Fibroblast of lung (primary cell): Measurements from ENCODE around the gene EPHA5. TPM values are rescaled to one million over a fixed set of nuclear protein-coding genes. Genes with fewer than 3 reads are reported as not detected.

ENCODE experiments used
- DNase-seq, 2 donors: peaks; one replicate each; pipeline versions ENCODE4 v3.0.0 to v3.0.0-alpha.2; 2010; ENCODE audit warnings: low read depth in 2 of 2
- H2AFZ ChIP-seq: 2 replicates; pipeline ENCODE4 v1.5.1; 2012; ENCODE audit warnings: low read length, control low read depth, inconsistent platforms
- H3K27ac ChIP-seq: 2 replicates; pipeline ENCODE4 v1.5.1; 2011; ENCODE audit warnings: low read length, control low read depth; ENCODE audit not compliant: insufficient read depth
- H3K27me3 ChIP-seq: 2 replicates; pipeline ENCODE4 v1.5.1; 2011; ENCODE audit warnings: mild to moderate bottlenecking, low read length; ENCODE audit not compliant: control insufficient read depth, insufficient read depth
- H3K36me3 ChIP-seq: 2 replicates; pipeline ENCODE4 v1.5.1; 2011; ENCODE audit warnings: low read length; ENCODE audit not compliant: control insufficient read depth, insufficient read depth
- H3K4me1 ChIP-seq: 2 replicates; pipeline ENCODE4 v1.5.1; 2011; ENCODE audit warnings: low read length; ENCODE audit not compliant: control insufficient read depth, insufficient read depth; ENCODE audit errors: extremely low read depth
- H3K4me2 ChIP-seq: 2 replicates; pipeline ENCODE4 v1.5.1; 2011; ENCODE audit warnings: low read length, control low read depth; ENCODE audit not compliant: insufficient read depth; ENCODE audit errors: extremely low read depth
- H3K4me3 ChIP-seq, 4 experiments: fragments of 200-600 bp in 1 of 4; sonication (generic) in 1 of 4; replicated peaks in 1 of 4; 2 replicates each; pipeline ENCODE4 v1.5.1; 2011 to 2016; ENCODE audit warnings: low read length in 4 of 4, low read depth in 3 of 4, mild to moderate bottlenecking in 3 of 4, control low read depth in 2 of 4, inconsistent platforms in 1 of 4, mixed read lengths in 1 of 4; ENCODE audit not compliant: insufficient read depth in 1 of 4; ENCODE audit errors: control extremely low read depth in 1 of 4
- H3K79me2 ChIP-seq: 2 replicates; pipeline ENCODE4 v1.5.1; 2012; ENCODE audit warnings: mild to moderate bottlenecking, low read length, inconsistent platforms; ENCODE audit not compliant: control insufficient read depth, insufficient read depth
- H3K9ac ChIP-seq: 2 replicates; pipeline ENCODE4 v1.5.1; 2011; ENCODE audit warnings: mild to moderate bottlenecking, low read length, control low read depth; ENCODE audit not compliant: insufficient read depth
- H3K9me3 ChIP-seq: 2 replicates; pipeline ENCODE4 v1.5.1; 2012; ENCODE audit warnings: low read depth, low read length; ENCODE audit not compliant: control insufficient read depth, insufficient read depth
- H4K20me1 ChIP-seq: 2 replicates; pipeline ENCODE4 v1.5.1; 2011; ENCODE audit warnings: low read length; ENCODE audit not compliant: control insufficient read depth, insufficient read depth; ENCODE audit errors: extremely low read depth
- EZH2 ChIP-seq: IDR thresholded peaks from 2 replicates; pipeline ENCODE4 v1.5.1; 2012; ENCODE audit warnings: low read length, control low read depth, mild to moderate bottlenecking; ENCODE audit errors: missing control alignments
- polyA plus RNA-seq, 2 donors: library from polyadenylated mRNA; depleted of rRNA in 1 of 2; stranded (reverse) in 1 of 2; unstranded in 1 of 2; fragments of >200 nt; gene quantifications; 2 replicates each; pipeline ENCODE4 v1.2.1, GENCODE V29; 2011 to 2012; ENCODE audit warnings: missing spikeins in 1 of 2
- total RNA-seq: library from RNA; depleted of rRNA; stranded (reverse); fragments of >200 nt; gene quantifications from 2 replicates; pipeline ENCODE4 v1.2.1, GENCODE V29; 2014
- TF ChIP-seq, protein P1 (sequence below), 2 donors: IDR thresholded peaks in 1 of 2; conservative IDR thresholded peaks in 1 of 2; 1 replicate in 1 of 2; 2 replicates in 1 of 2; pipeline ENCODE4 v1.5.1; 2011 to 2012; ENCODE audit warnings: low read length in 2 of 2, control low read depth in 1 of 2, inconsistent platforms in 1 of 2, low read depth in 1 of 2, mild to moderate bottlenecking in 1 of 2

EPHA5 gene
- total and polyA plus RNA-seq, 2 donors (not counting 1 experiment from before 2014, with no cell fraction given) = under 0.01 to 0.16 TPM

DNA sequence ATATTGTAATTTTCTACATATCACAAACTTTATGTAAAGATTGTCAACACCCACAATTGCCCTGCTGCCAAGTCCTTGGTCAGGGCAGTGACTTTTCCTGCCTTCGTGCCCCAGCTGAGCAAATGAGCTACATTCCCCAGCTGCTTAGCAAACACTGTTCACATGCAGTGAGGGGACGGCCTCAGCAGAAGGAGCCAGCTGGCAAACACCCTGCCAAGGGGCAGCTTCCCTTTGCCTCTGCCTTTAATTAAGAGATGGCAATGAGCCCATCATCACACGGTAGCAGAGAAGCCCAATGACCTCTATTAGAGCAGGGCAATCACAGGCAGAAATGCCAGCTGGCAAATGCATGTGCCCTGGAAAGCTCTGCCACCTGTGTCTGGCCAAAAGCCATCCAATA is 253.4 kb downstream of the EPHA5 start:
- H3K4me3 ChIP-seq = no peak overlapping the region
- no peaks in the 10 kb centered on the region for H3K27me3 ChIP-seq
- no peaks in the 10 kb centered on the region for H3K79me2 ChIP-seq
- no peak overlapping the region for H3K27ac ChIP-seq
- no peaks in the 10 kb centered on the region for H3K36me3 ChIP-seq
- H4K20me1 ChIP-seq = no peaks in the 10 kb centered on the region
- DNase-seq = peak in 1 of 2 donors; percentile 58
- no peak overlapping the region for H3K4me2 ChIP-seq
- TF ChIP-seq, protein P1, sequence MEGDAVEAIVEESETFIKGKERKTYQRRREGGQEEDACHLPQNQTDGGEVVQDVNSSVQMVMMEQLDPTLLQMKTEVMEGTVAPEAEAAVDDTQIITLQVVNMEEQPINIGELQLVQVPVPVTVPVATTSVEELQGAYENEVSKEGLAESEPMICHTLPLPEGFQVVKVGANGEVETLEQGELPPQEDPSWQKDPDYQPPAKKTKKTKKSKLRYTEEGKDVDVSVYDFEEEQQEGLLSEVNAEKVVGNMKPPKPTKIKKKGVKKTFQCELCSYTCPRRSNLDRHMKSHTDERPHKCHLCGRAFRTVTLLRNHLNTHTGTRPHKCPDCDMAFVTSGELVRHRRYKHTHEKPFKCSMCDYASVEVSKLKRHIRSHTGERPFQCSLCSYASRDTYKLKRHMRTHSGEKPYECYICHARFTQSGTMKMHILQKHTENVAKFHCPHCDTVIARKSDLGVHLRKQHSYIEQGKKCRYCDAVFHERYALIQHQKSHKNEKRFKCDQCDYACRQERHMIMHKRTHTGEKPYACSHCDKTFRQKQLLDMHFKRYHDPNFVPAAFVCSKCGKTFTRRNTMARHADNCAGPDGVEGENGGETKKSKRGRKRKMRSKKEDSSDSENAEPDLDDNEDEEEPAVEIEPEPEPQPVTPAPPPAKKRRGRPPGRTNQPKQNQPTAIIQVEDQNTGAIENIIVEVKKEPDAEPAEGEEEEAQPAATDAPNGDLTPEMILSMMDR (conservative IDR thresholded peaks at IDR 0.05 in 1 of 2, IDR thresholded peaks at IDR 0.05 in 1 of 2; ENCODE audit: low read depth in 1 of 2, low read length in 2 of 2) = no peak
- no peak for TF ChIP-seq EZH2
- no peaks in the 10 kb centered on the region for H3K9me3 ChIP-seq
- H3K9ac ChIP-seq = no peak overlapping the region
- H2AFZ ChIP-seq = no peak overlapping the region
- H3K4me1 ChIP-seq = no peaks in the 10 kb centered on the region

DNA sequence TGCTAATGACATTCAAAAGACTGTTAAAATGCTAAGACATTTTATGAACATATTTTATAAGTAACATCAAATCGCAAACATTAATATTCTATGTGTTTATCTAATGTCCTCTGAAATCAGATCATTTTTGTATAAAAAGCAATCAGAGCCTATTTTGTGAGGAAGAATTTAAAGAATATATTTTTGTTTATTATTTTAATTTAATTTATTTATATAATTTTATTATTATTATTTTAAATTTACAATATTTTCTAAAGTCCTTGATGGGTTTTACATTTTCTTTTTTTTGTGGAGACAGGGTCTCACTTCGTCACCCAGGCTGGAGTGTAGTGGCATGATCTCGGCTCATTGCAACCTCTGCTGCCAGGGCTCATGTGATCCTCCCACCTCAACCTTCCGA is 262.8 kb downstream of the EPHA5 start:
- H3K9me3 ChIP-seq = no peaks in the 10 kb centered on the region
- no peak overlapping the region for H3K4me2 ChIP-seq
- no peak overlapping the region for H3K9ac ChIP-seq
- no peaks in the 10 kb centered on the region for H3K4me1 ChIP-seq
- TF ChIP-seq, protein P1 (conservative IDR thresholded peaks at IDR 0.05 in 1 of 2, IDR thresholded peaks at IDR 0.05 in 1 of 2; ENCODE audit: low read depth in 1 of 2, low read length in 2 of 2) = no peak
- no peak for TF ChIP-seq EZH2
- H3K27me3 ChIP-seq = no peaks in the 10 kb centered on the region
- H3K4me3 ChIP-seq = no peak overlapping the region
- no peak overlapping the region for H2AFZ ChIP-seq
- no peaks in the 10 kb centered on the region for H3K36me3 ChIP-seq
- H4K20me1 ChIP-seq = no peaks in the 10 kb centered on the region
- no peak for DNase-seq
- no peaks in the 10 kb centered on the region for H3K79me2 ChIP-seq
- H3K27ac ChIP-seq = no peak overlapping the region

DNA sequence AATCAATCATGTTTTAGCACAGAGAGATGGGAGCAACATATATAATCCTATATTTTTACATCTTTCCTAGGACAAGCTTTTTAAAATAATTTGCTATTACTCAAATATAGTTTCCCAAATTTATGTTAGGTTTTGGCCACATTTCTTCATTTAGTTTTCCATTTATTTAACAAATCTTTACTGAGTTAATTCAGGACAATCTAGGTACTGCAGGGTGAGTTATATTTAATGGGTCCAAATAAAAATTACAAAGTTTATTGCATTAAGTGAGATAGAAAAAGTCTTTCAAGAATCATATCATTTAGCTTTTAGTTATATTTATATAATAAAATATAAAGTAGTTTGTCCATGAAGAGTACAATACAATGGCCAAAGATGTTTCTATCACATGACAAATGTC is 269.2 kb downstream of the EPHA5 start:
- no peaks in the 10 kb centered on the region for H3K27me3 ChIP-seq
- H3K9me3 ChIP-seq = no peaks in the 10 kb centered on the region
- no peak overlapping the region for H3K9ac ChIP-seq
- no peak overlapping the region for H3K4me3 ChIP-seq
- no peak overlapping the region for H3K27ac ChIP-seq
- H2AFZ ChIP-seq = no peak overlapping the region
- no peaks in the 10 kb centered on the region for H4K20me1 ChIP-seq
- no peak overlapping the region for H3K4me2 ChIP-seq
- no peak for TF ChIP-seq EZH2
- TF ChIP-seq, protein P1 (conservative IDR thresholded peaks at IDR 0.05 in 1 of 2, IDR thresholded peaks at IDR 0.05 in 1 of 2; ENCODE audit: low read depth in 1 of 2, low read length in 2 of 2) = no peak
- no peaks in the 10 kb centered on the region for H3K79me2 ChIP-seq
- no peaks in the 10 kb centered on the region for H3K36me3 ChIP-seq
- no peaks in the 10 kb centered on the region for H3K4me1 ChIP-seq
- DNase-seq = no peak
